ENCODE results near the gene TMPRSS11A. TPM values are rescaled to one million over a fixed set of nuclear protein-coding genes. Genes with fewer than 3 reads are reported as not detected.

Gene TMPRSS11A
- total and polyA plus RNA-seq, 2 experiments from 2014 or later, result not detected

DNA sequence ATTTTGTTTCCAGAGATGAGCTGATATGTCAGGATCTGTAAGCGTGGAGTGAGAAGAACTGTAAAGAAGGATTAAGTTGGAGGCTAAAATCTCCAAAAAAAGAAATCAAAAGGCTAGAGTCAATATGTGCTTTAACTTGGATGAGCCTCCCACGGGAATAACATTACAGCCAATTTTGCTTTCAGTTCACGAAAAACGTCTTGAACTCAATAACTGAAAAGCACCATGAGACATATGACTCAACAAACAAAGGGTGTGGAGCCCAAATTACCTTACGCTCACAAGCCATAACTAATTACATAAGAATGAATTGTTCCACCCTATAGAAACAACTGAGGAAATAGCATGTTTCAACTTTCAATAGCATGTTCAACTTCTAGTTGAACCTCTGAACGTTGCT lies 101.8 kb downstream of the TMPRSS11A start:
- Histone ChIP-seq H3K4me3 (no peak overlapping the region), H3K27ac (no peak overlapping the region), H3K27me3 (no peaks in the 10 kb centered on the region), H3K4me1 (ENCODE audit: low read depth) (no peaks in the 10 kb centered on the region), H3K36me3 (no peaks in the 10 kb centered on the region), H3K9me3 (ENCODE audit: low read depth) (no peaks in the 10 kb centered on the region)
- DNase-seq (ENCODE audit: low read depth in 1 of 2, low spot score in 1 of 2), result no peak
- no peak for TF ChIP-seq CTCF (IDR thresholded peaks at IDR 0.05; ENCODE audit: low read depth, low read length)

Other genes with a start within 250 kb of the TMPRSS11A start
- not detected in 2 replicates for gene GNRHR, start 209.1 kb downstream of the TMPRSS11A start, total RNA-seq
- 0.22 TPM in 1 of 2 replicates, not detected in the other for gene GNRHR, start 209.1 kb downstream of the TMPRSS11A start, polyA plus RNA-seq
- gene TMPRSS11D, start 79.5 kb downstream of the TMPRSS11A start, total RNA-seq, result not detected in 2 replicates
- gene TMPRSS11D, start 79.5 kb downstream of the TMPRSS11A start, polyA plus RNA-seq, result 0.27 TPM in 1 of 2 replicates, not detected in the other
- gene TMPRSS11F, start 166.4 kb upstream of the TMPRSS11A start, total RNA-seq, result not detected in 2 replicates
- not detected in 2 replicates for gene TMPRSS11F, start 166.4 kb upstream of the TMPRSS11A start, polyA plus RNA-seq